A549 (cell line): ENCODE results near the gene MTG2.

Experiments used
- CHD4 ChIP-seq: fragments of 200-600 bp; sonication (generic); IDR thresholded peaks from 2 replicates; pipeline ENCODE4 v1.6.1; 2016; ENCODE audit warnings: antibody characterized with exemption, mild to moderate bottlenecking, borderline replicate concordance
- CTCF ChIP-seq: fragments of >200 bp; sonication (Bioruptor Twin); formaldehyde crosslinking; IDR thresholded peaks from 3 replicates; pipeline ENCODE4 v1.5.1; 2016
- POLR2A ChIP-seq: IDR thresholded peaks from 2 replicates; pipeline ENCODE4 v1.6.1; 2012; ENCODE audit warnings: mild to moderate bottlenecking, low read length
- RAD21 ChIP-seq, 2 experiments: fragments of >200 bp in 1 of 2; sonication (Bioruptor Twin) in 1 of 2; formaldehyde crosslinking in 1 of 2; IDR thresholded peaks in 1 of 2; conservative IDR thresholded peaks in 1 of 2; 2 replicates in 1 of 2; 3 replicates in 1 of 2; pipeline ENCODE4 v1.6.1; 2012 to 2018; ENCODE audit warnings: inconsistent platforms in 1 of 2
- RCOR1 ChIP-seq: fragments of 150-350 bp; IDR thresholded peaks from 2 replicates; pipeline ENCODE4 v1.6.1; 2014; ENCODE audit warnings: antibody characterized with exemption, low read length, low read depth
- REST ChIP-seq: fragments of 200-600 bp; sonication (generic); IDR thresholded peaks from 2 replicates; pipeline ENCODE4 v1.6.1; 2016; ENCODE audit warnings: antibody characterized with exemption, mild to moderate bottlenecking, moderate library complexity
- ZNF302 ChIP-seq: fragments of 250-450 bp; sonication (Bioruptor Pico); IDR thresholded peaks from 2 replicates; pipeline ENCODE4 v1.9.0; 2021; ENCODE audit warnings: inconsistent platforms, mild to moderate bottlenecking, moderate library complexity

DNA sequence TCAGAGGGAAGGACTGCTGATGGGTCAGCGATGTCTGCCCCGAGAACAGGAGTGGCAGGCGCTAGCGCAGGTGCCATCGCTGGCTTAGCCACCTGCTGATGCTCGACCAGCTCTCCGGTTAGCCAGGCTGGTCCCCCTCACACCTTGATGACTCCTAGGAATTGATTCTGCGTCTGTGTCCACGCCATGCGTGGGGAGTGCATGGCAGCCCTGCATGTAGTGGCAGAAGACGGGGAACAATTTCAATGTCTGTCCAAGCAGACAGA lies 32.6 kb upstream of the MTG2 start:
- no peak for TF ChIP-seq CHD4
- no peak for TF ChIP-seq POLR2A
- TF ChIP-seq REST, result no peak
- TF ChIP-seq CTCF, result no peak
- no peak for TF ChIP-seq ZNF302 (CRISPR knock-in tag)
- TF ChIP-seq RAD21 (conservative IDR thresholded peaks at IDR 0.05 in 1 of 2, IDR thresholded peaks at IDR 0.05 in 1 of 2), result no peak
- no peak for TF ChIP-seq RCOR1
